ENCODE data around the gene KCNJ15.

DNA sequence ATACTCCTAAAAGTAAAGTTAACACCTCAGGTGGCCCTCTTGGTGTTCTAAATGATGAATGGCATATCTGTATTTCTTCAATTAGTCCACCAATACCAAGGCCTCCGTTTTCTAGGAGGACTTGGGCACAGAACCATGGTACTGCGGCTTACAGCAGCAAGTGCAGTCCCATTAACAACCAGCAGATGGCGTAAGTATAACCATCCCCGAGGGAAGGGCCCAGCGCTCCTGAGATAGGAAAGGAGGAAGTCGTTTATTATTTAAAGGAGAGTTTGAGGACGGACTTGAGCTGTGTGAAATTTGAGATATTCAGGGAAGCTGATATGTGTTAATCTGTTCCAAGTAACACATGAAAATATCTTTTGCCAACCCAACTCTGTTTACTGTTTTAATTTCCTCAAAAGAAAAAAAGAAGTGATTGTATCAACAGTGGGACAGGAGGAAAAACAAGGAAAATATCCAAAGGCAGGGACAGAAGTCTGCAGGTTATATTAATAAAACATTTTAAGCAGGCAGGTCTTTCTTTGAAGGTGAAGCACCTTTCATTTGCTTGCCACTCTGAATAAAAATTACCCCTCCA, 37.7 kb upstream of the KCNJ15 start:
- TF ChIP-seq, protein P1, sequence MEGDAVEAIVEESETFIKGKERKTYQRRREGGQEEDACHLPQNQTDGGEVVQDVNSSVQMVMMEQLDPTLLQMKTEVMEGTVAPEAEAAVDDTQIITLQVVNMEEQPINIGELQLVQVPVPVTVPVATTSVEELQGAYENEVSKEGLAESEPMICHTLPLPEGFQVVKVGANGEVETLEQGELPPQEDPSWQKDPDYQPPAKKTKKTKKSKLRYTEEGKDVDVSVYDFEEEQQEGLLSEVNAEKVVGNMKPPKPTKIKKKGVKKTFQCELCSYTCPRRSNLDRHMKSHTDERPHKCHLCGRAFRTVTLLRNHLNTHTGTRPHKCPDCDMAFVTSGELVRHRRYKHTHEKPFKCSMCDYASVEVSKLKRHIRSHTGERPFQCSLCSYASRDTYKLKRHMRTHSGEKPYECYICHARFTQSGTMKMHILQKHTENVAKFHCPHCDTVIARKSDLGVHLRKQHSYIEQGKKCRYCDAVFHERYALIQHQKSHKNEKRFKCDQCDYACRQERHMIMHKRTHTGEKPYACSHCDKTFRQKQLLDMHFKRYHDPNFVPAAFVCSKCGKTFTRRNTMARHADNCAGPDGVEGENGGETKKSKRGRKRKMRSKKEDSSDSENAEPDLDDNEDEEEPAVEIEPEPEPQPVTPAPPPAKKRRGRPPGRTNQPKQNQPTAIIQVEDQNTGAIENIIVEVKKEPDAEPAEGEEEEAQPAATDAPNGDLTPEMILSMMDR (conservative IDR thresholded peaks at IDR 0.05; ENCODE audit: low read depth in 2 of 2), result peak; percentile 84 to 96
- no peak for TF ChIP-seq POLR2AphosphoS5 (IDR thresholded peaks at IDR 0.05; ENCODE audit: low read depth)
- TF ChIP-seq CREB1 (CRISPR knock-in tag; IDR thresholded peaks at IDR 0.05; ENCODE audit: low read depth), result no peak
- TF ChIP-seq EZH2 (IDR thresholded peaks at IDR 0.05; ENCODE audit: low read depth, unreplicated experiment), result no peak

Data from GM23338 (cell line).